GM19035 (cell line): ENCODE results near the gene MAPRE3.

ENCODE experiments used
- ATAC-seq: cut with Tn5 transposase; IDR thresholded peaks from one replicate; pipeline ENCODE4 v1.9.1; 2021; ENCODE audit not compliant: unreplicated experiment

Gene MAPRE3

DNA sequence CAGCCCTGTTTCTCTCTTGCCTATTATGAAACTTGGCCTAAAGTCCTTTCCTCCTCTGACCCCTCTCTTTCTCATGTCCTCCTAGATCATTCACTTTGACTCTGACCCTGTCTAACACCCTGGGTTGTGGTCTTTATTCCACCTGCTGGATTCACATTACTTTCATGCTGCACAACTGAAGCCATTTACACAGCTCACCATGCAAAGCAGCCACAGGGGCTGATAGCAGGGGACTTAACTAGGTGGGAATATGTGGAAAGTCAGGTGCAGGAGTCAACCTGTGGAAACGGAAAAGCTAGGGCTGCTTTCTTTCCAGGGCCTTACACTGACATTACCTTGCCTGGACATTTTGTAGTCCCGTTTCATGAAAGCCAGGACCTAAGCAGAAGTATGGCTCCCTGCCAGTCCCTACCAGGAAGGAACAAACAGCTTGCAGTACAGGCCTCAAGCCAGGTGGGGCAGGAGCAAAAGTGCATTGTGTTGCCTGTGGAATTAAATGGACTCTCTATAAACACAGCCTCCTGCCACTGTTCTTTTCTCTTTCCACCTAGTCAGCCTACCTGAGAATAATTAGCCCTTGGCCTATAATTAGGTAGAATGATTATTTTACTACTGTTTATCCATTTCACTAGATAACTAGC is 11.8 kb downstream of the MAPRE3 start:
- ATAC-seq: no peak

DNA sequence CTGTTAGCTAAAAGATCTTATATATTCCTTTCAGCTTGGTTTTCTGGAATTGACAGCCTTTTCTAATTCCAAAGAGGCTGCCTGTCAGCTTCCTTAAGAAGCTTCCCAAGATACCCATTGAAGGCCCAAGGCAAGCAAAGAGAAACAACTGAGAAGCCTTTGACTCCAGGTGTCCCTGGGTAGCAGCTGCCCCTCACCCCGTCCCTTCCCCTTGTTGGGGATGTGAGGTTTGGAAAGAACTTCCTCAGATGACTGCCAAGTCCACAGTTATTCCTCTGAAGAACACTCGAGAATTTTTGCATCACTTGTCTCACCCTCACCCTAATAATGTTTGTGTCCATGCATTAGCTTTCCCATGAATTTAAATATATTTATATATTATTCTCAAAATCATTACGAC is 13.3 kb downstream of the MAPRE3 start:
- ATAC-seq: no peak

DNA sequence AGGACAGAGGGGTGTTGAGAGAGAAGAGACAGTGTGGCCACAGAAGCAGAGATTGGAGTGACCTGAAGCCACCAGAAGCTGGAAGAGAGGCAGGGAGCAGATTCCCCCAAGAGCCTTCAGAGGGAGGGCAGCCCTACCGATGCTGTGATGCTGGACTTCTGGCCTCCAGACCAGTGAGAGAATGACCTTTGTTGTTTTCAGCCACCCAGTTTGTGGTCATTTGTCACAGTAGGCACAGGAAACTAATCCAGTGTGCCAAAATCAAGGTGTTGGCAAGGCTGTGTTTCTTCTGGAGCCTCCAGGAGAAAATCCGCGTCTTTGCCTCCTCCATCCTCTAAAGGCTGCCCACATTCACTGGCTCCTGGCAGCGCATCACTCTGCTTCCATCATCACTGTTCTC is 15.4 kb downstream of the MAPRE3 start:
- no peak for ATAC-seq

DNA sequence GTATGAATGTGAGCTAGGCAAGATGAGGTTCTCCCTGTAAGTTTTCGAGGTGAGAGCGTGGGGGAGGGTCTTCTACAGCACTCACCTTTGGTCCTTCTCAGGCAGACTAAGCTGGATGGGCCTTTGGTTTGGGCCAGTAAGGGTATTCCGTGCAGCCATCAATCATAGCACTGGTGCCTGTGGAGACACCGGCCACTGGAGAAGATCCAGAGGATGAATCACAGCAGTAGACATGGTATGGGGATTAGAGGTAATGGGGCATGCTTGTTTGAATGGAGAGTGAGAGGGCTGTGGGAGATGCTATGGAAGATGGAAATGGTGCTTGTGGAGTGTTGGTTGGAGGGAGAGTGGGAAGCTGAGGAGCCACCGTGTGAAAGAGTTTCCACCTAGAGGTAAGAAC is 16.1 kb downstream of the MAPRE3 start:
- no peak for ATAC-seq

DNA sequence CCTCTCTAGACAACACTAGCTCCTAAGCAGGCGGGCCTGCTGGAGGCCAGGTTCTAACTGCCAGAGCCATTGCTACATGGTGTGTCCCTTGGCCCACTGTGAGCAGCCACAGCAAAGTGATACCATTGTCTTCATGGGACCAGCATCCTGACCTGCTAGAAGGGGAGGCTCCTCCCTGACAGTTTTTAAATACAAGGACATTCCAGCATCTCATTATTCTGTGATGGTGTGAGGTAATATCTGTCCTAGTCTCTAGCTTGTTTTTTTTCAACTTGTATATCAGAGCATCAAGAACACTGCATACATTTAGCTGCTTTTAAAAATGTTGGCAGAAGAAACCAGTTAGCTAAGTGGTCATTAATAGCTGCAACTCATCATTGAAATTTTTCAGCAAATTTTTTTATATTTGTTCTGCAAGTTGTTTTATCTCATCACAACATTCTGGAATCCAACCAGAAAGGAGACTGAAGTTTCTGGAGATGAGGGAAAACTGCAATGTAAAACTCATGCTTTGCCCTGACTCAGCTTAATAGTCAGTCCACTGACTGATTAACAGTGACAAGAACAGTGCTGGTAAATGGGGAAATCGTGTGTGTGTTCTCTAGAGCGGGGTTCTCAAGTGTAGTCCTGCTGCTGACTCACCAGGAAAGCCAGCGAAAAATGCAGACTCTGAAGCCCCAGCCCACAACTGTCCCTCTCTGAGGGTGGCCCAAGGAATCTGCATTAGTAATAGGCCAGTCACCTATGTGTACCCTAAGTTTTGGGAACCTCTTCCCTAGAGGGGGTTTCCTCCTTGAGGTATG is 17.8 kb downstream of the MAPRE3 start:
- no peak for ATAC-seq

DNA sequence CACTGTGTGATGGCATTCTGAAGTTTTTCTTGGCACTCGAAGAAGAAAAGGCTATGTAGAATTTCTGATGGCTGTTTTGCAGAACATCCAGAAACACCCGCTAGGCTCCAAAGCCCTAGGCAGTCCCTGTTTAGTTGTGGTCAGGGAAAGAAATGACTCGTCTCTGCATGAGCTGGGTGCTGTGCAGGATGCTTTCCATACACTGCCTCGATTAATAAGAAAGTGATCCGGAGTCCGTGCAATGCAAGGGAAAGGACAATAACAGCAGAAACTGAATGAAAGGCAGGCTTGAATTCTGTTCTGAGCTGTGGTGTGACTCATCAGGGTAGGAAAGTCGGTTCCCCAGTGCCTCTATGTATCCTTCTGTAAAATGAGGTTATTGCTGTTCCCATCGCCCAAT is 18.7 kb downstream of the MAPRE3 start:
- ATAC-seq: no peak

DNA sequence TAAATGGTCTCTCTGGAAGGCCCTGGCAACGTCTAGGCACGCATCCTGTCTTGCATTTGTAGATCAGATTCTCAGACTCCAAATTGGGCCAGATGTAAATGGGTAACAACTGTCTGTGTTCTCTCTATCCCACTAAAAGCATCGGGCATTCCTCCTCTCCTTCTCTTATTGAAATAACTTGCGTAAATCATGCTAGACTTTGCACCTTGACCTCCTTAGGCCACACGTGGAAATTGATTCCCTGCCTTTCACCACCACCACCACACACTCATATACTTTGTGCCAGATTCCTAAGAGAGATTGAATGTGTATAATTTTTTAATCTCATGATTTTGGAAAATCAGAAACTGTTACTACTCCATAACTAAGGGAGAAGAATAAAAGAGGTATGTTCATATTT is 21.3 kb downstream of the MAPRE3 start:
- no peak for ATAC-seq

DNA sequence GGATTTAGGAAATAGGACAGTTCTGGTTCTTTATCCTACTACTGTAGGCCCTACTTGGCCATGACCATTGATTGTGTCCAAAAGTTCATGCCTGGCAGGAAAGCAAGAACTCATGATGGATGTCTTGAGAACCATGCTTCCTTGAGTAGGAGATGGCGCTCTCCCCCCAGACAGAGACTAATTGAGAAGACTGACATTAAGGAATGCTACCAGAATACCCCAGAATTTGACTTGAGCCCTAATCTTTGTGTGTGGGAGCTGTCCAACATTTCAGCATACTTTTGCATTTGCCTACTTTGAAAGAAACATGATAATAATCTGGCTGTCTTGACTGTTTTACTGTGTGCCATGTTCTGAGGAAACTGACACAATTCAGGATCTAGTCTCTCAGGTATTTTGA is 23.3 kb downstream of the MAPRE3 start:
- no peak for ATAC-seq

DNA sequence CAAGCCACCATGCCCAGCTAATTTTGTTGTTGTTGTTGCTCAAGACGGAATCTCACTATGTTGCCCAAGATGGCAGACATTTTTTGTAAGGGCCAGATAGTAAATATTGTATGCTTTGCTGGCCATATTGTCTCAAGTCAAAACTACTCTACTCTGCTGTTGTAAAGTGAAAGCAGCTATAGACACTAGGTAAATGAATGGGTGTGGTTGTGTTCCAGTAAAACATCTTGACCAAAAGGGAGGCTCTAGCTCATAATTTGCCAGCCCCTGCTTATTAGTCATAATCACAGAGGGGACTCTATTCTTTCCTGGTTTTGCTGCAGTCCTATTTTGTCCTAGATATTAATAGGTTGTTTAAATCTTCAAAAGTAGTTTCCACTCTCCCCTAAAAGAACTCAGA is 24.5 kb downstream of the MAPRE3 start:
- ATAC-seq: no peak

DNA sequence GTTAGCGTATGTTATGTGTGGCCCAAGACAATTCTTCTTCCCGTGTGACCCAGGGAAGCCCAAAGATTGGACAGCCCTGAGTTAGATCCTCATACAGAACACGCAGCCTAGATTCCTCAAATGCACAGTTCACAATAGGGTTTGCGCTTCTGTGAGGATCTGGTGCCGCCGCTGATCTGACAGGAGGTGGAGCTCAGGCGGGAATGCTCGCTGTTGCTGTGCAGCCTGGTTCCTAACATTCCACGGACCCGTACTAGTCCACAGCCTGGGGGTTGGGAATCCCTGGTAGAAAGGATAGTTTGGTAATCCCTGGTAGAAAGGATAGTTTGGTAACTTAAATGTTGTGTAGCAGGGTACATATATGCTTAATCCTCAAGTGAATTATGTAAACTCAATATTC is 27.0 kb downstream of the MAPRE3 start:
- no peak for ATAC-seq

DNA sequence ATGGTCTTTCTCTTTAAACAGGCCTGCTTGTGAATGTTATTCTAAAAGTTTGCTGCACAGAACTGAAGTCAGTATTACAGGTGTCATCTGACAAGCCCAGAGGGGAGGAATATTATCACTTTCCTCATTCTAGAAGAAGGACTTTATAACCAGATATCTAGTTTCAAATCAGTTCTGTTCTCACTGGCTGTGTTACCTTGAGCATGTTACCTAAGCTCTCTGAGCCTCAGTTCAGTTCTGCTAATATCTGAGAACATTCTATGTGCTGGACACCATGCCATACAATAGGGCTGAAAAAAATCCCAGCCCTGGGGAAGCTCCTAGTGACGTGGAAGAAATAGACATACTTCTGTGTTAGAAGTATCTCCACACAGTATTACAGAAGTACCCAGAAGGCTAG is 27.9 kb downstream of the MAPRE3 start:
- no peak for ATAC-seq

DNA sequence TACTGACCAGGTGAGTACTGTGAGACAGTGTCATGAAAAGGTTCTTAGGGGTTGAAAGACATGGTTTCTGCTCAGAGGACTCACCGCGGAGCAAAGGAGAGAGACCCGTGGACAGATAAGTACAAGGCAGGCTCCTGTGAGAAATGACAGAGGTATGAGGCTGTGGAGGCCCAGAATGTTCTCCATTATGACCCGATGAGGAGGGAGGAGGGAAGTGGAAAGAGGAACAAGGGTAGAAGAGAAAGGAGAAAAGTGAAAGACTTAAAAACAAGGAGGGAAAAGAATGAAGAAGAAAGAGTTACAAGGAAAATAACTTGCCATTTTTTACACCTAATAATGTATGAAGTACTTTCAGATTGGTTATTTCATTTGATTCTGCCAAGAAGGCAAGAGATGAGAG is 29.8 kb downstream of the MAPRE3 start:
- ATAC-seq: no peak

DNA sequence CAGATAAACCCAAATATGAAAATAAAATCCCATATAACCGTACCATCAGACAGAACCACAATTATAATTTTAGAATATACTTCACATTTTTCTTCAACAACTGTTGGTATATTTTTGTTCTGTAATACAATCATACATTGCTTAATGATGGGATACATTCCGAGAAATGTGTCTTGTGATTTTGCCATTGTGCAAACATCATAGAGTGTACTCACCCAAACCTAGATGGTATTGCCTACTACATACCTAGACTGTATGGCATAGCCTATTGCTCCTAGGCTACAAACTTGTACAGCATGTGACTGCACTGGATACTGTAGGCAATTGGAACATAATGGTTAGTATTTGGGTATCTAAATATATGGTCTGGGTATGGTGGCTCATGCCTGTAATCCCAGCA is 30.6 kb downstream of the MAPRE3 start:
- ATAC-seq: no peak

DNA sequence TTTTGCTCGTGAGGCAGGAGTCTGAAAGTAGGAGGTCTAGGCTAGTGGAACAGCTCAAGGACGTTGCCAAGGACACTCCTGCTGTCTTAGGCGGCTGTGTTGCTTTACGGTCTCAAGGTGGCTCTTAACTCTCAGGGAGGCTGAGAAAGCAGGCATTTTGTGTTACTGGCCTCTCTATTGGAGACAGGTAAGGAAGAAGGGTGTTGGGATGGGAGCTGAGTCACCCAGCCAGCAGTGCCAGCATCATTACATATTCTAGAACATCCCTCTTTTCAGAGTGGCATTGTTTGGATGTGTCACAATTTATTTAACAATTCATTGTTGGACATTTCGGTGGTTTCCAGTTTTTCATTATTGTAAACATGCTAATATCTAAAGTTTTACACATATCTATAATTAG is 31.5 kb downstream of the MAPRE3 start:
- ATAC-seq: no peak

DNA sequence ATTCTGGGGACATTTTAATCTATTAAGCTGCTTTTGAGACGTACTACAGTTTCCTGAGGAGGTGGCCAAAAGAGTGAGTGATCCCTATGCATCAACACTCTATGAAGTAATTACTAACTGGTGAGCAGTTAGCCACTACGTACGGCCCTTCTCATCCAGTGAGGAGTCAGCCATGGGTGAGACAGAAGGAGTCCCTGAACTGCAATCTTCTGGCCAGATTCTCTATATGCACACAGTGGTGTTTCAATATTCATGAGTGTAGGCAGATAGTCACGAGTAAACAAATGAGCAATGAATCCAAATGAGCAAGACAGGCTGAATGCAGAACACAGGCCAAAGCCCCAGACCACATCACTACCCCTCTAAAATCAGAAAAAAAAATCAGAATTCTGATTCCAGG is 32.6 kb downstream of the MAPRE3 start:
- ATAC-seq: no peak

DNA sequence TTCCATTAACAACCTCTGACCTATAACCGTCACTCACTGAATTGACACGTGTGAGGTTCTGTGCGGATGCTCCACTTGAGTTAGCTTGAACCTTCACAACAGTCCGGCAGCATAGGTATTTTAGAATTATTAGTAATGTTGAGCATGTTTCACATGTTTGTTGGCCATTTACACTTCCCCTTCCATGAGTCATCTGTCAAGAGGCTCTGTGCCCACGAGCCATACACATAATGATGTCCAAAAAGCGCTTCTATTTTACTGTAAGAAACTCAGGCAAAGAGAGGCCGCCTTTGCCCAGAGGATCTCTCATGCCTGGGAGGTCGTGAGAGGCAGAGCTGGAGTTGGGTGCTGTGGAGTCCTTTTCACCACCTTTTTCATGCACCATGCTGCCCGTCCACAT is 33.4 kb downstream of the MAPRE3 start:
- no peak for ATAC-seq

DNA sequence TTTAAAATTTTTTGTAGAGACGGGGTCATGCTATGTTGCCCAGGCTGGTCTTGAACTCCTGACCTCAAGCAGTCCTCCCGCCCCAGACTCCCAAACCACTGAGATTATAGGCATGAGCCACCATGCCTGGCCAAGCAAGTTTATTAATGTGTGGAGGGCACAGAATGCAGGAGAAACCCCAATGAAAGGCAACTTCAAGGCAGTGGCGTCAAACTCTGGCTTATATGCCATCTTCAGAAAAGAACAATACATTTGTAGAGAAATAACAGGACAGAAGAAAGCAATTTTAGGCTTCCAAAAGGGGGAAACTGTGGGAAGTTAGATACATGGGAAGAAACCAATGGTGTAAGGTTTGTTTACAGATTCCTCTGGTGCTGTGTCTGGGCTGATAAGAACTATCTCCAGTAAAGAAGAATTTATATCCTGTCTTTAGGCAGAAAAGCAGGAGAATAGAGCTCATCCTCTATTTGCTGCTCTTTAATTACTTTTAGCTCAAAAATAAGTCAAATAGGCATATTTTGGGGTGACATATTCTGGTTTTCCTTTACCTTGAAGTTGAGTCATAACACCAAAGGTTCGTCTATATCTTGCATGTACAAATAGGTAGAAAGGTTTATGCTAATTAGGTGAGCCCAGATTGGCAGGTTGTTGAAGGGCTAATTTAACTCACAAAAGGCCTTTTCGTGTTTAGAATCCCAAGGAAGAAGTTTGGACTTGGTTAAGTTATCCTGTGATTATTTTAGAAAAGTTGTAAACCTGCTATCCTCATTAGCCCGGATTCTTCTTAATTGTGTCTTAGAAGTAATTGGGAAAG is 36.4 kb downstream of the MAPRE3 start:
- ATAC-seq: no peak

DNA sequence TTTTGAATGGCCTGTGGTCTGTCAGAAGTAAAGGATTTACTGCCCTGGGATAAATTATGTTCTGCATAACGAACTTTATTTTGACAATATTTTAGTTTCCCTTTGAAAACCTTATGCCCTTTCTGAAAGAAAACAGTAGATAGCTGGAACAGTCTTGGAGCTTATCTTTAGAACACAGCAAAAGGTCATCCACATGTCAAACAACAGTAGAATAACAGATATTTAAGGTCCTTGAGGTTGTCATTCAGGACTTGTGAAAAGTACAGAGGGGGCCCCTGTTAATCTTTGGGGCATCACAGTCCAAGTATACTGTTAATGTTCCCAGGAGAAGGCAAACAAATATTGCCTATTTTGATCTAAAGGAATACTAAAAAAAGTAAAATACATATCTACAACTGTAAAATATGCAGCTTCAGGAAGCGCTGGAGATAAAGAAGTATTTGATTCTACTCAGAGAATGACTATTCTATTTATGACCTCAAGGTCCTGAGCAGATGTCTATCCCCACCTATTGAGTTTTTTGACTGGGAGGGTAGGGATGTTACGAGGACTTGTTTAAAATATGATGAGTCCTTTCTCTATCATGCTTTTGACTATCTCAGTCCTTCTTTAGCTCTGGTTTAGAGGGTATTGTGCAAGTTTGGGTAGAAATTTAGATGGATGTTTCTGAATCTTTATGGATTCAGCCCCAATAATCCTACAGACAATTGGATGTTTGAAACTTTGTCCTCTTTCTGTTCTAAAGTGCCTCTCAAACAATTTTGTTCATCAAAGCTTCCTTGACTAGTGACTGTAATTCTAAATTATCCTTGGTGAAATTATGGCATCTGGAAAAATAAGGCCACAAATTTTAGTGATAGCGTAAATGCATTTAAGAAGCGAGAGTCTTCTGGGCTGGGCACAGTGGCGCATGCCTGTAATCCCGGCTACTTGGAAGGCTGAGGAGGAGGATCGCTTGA is 37.3 kb downstream of the MAPRE3 start:
- ATAC-seq: no peak

DNA sequence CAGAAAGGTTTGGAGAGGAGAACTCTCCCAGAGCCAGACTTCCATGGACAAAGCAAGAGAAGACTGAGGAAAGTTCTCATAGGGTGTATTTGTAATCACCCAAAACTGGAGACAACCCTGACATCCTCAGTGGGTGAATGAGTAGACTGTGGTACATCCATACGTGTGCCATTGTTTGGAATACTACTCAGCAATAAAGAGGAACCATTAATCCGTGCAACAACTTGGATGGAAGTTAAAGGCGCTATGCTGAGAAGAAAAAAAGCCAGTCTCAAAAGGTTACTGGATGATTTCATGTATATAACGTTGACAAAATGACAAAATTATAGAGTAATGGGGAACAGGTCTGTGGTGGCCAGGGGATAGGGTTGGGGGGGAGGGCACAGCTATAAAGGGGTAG is 38.2 kb downstream of the MAPRE3 start:
- no peak for ATAC-seq

DNA sequence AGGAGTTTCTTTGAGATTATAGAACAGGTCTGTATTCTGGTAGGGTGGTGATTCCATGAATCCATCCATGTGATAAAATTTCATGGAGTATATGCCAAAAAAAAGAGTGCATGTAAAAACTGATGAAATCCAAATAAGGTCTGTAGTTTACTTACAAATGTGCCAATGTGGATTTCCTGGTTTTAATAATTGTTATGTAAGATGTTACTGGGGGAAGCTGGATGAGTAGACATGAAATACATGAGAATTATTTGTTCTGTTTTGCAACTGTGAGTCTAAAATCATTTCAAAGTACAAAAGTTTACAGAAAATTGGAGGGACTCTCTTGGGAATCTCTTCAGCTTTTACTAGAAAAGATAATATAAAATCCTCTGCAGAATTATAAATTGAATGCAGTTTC is 38.6 kb downstream of the MAPRE3 start:
- no peak for ATAC-seq

DNA sequence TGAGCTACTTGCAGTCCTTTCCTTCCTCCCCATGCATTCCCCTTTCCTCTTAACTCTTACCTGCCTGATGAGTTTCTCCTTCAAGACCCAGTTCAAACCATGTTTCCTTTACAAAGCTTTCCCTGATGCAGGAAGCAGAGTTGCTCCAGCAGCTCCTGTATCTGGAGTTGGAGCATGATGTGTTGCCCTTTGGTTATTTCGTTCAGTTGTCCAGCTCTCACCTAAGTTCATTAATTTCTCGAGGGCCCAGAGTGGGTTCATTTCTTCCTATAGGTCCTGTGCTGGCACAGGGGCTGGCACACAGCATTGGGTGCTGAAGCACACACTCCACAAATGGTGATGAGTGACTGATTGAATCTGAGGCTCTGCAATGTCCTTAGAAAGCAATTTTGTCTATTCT is 39.3 kb downstream of the MAPRE3 start:
- ATAC-seq: no peak
